GM13977 (cell line): Measurements from ENCODE around the gene ZDHHC4.

Experiments used
- DNase-seq: peaks from one replicate; pipeline ENCODE4 v3.0.0; 2012; ENCODE audit warnings: low spot score
- in situ Hi-C: fragments of 300-500 bp; cut with MboI; formaldehyde crosslinking; loops from one replicate; pipeline ENCODE4 v1.12.0; 2022; ENCODE audit warnings: low sequenced_read_pairs, low pct_unique_long_range_greater_than_20kb, mixed read lengths, inconsistent platforms; ENCODE audit not compliant: unreplicated experiment
- TF ChIP-seq, protein P1 (sequence below): IDR thresholded peaks from 2 replicates; pipeline ENCODE4 v1.5.1; 2012; ENCODE audit warnings: mild to moderate bottlenecking, control low read depth; ENCODE audit not compliant: insufficient read depth; ENCODE audit errors: extremely low read depth, missing control alignments

The ZDHHC4 gene

DNA sequence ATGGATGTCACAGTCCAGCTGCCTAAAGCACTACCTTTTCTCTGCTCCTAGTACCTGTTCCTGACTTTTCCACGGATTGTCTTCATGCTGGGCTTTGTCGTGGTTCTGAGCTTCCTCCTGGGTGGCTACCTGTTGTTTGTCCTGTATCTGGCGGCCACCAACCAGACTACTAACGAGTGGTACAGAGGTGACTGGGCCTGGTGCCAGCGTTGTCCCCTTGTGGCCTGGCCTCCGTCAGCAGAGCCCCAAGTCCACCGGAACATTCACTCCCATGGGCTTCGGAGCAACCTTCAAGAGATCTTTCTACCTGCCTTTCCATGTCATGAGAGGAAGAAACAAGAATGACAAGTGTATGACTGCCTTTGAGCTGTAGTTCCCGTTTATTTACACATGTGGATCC, 11.3 kb downstream of the ZDHHC4 start:
- DNase-seq, result no peak
- in situ Hi-C loops, result loop anchor here (25.0 kb wide), 1 partner anchor 249 kb away; the partner anchor contains the start of gene CCZ1B
- TF ChIP-seq, protein P1, sequence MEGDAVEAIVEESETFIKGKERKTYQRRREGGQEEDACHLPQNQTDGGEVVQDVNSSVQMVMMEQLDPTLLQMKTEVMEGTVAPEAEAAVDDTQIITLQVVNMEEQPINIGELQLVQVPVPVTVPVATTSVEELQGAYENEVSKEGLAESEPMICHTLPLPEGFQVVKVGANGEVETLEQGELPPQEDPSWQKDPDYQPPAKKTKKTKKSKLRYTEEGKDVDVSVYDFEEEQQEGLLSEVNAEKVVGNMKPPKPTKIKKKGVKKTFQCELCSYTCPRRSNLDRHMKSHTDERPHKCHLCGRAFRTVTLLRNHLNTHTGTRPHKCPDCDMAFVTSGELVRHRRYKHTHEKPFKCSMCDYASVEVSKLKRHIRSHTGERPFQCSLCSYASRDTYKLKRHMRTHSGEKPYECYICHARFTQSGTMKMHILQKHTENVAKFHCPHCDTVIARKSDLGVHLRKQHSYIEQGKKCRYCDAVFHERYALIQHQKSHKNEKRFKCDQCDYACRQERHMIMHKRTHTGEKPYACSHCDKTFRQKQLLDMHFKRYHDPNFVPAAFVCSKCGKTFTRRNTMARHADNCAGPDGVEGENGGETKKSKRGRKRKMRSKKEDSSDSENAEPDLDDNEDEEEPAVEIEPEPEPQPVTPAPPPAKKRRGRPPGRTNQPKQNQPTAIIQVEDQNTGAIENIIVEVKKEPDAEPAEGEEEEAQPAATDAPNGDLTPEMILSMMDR, result no peak

DNA sequence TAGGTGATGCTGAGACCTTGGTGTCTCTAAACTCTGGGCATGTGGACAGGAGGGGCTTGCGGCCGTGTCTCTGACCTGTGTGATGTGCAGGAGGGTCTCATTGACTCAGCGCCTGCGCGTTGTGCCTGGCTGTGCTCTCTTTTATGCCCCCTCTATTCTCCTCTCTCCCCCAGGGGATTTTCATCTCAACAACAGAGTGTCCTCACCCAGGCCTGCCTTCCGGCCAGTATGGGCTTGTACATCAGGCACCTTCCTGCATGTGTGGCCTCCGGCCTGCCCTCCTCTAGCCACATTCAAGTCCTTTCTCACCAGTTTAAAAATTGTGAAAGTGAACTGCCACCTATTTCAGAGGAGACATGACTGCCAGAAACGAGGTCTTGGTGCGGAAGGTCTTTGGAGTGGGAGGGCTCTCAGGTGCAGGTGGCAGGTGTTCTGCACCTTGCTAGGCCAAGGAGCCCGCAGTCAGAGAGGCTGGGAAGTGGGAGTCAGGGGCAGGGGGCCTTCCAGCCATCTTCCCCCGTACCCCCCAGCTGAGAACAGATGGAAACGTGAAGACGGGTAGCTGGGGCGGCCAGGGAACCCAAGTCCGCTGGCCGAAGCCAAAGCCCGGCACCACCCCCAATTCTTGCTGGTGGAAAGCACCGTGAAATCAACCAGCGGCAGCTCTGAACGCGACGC, 12.0 kb downstream of the ZDHHC4 start:
- no peak for DNase-seq
- TF ChIP-seq, protein P1, result no peak
- in situ Hi-C loops, result loop anchor here (25.0 kb wide), 1 partner anchor 248 kb away; the partner anchor contains the start of gene CCZ1B

DNA sequence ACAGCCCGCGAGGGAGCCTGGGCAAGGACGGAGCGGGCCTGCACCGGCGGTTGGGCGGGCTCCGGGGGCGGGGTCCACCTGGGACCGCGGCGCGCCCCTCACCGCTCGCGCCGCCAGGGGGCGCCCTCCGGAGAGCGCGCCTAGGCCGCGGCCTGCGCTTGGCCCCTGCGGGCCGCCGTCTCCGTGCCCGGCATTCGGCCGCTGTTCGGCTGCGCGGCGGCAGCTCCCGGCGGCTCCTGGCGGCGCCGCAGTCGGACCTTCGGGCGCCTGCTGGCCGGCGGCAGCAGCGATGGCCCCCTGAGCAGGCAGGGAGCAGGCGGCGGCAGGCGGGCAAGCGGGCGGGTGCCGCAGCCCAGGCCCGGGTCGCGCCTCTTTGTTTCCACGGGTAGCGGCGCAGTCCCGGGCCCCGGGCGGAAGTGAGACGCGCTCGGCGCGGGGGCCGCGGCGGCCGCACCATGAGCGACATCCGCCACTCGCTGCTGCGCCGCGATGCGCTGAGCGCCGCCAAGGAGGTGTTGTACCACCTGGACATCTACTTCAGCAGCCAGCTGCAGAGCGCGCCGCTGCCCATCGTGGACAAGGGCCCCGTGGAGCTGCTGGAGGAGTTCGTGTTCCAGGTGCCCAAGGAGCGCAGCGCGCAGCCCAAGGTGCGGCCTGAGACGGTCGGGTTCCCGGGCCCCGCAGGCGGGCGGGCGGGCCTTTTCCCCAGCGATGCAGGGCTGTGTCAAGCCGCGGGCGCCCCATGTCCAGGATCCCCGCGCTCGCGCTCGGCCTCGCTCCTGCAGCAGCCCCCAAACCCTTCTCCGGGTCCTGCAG, 12.8 kb downstream of the ZDHHC4 start, which contains the start of gene INTS15:
Gene INTS15 (plus strand): TSS at position 193 of the 816 bp plus-strand sequence. CDS start 263 bp downstream, at position 456.
- peak; percentile 95 for DNase-seq
- in situ Hi-C loops, result loop anchor here (25.0 kb wide), 1 partner anchor 247 kb away; the partner anchor contains the start of gene CCZ1B
- TF ChIP-seq, protein P1, result peak; percentile 94

DNA sequence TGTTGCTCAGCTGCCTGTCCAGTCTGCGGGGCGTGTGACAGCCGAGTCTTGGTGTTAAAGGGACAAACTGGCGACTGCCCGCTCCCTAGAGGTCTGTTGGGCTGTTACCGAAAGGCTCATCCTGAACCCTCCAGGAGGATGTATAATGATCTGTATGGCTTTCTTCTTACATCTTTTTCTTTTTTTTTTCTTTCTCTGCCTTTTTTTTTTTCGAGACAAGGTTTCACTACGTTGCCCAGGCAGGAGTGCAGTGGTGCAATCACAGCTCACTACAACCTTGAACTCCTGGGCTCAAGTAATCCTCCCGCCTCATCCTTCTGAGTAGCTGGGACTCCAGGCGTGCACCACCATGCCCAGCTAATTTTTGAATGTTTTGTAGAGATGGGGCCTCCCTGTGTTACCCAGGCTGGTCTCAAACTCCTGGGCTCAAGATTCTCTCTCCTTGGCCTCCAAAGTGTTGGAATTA, 13.4 kb downstream of the ZDHHC4 start:
- DNase-seq, result no peak
- TF ChIP-seq, protein P1, result no peak
- in situ Hi-C loops, result loop anchor here (25.0 kb wide), 1 partner anchor 247 kb away; the partner anchor contains the start of gene CCZ1B

DNA sequence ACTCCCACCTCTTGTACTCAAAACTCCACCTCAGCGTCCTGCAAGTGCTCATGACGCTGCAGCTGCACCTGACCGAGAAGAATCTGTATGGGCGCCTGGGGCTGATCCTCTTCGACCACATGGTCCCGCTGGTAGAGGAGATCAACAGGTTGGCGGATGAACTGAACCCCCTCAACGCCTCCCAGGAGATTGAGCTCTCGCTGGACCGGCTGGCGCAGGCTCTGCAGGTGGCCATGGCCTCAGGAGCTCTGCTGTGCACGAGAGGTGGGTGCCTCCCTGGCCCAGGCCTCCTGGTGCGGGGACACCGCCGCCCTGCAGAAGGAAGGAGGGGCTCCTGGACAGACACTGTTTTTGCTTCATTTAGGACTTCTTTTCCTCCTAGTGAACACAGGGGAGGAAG, 22.8 kb downstream of the ZDHHC4 start:
- TF ChIP-seq, protein P1, result no peak
- in situ Hi-C loops, result no loop called here
- DNase-seq, result no peak

DNA sequence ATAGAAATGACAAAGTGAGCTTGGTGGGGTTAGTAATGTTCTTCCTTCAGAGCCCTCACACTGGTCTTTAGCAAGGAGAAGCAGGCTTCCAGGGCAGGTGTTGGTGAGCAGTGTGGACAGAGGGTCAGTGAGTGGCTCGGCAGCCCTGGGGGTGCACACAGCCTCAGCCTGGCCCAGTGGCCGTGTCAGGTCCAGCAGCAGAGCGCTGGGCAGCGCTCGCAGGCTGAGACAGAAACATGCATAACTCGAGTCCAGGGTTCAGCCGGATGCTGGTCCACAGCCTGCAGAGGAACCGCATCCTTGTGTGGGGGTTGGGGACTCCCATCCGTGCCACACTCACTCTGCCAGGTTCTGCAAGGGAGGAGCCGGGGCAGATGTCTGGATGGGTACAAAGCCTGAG, 27.2 kb downstream of the ZDHHC4 start:
- in situ Hi-C loops, result no loop called here
- DNase-seq, result no peak
- TF ChIP-seq, protein P1, result no peak
